HepG2 (cell line): ENCODE measurements around the gene MUC4. TPM values are rescaled to one million over a fixed set of nuclear protein-coding genes. Genes with fewer than 3 reads are reported as not detected.

Experiments used
- ATAC-seq: fragments of 200-7000 bp; cut with Tn5 transposase; 3 replicates; pipeline ENCODE4 v1.9.1; 2020; ENCODE audit warnings: mild to moderate bottlenecking, moderate library complexity
- BruUV-seq: library from RNA; stranded (reverse); fragments of 400-500 nt; replicated peaks from 2 replicates; lab custom pipeline; 2021; lab: Mats Ljungman, UMichigan
- CTCF ChIA-PET: fragments of 300-600 bp; formaldehyde crosslinking; extraction: SDS; loops from one replicate; lab custom pipeline; 2021; ENCODE audit warnings: low total read pairs, inconsistent platforms, low intra/inter-chr PET ratio; lab: Yijun Ruan, JAX
- POLR2A ChIA-PET: fragments of 350-600 bp; sonication (Branson Sonifier 250); formaldehyde crosslinking; loops from one replicate; lab custom pipeline; 2020; ENCODE audit warnings: antibody characterized with exemption, inconsistent platforms; lab: Yijun Ruan, JAX
- DNase-seq: peaks from one replicate; pipeline ENCODE4 v3.0.0-alpha.2; 2015; ENCODE audit warnings: low spot score
- FAIRE-seq: peaks from 3 replicates; lab custom pipeline; 2011; peaks lifted over from hg19 to GRCh38; lab: Jason Lieb, UNC
- H2AFZ ChIP-seq: one replicate; pipeline ENCODE4 v1.6.1; 2011; ENCODE audit warnings: low read length, inconsistent platforms
- H3K27ac ChIP-seq: fragments of 300-600 bp; 3 replicates; pipeline ENCODE4 v1.8.0; 2011; ENCODE audit warnings: mixed run types, mild to moderate bottlenecking, mixed read lengths, low read length, inconsistent platforms; ENCODE audit not compliant: insufficient read depth; ENCODE audit errors: extremely low read length
- H3K27me3 ChIP-seq, 2 experiments: fragments of 200-600 bp in 1 of 2; 2 replicates in 1 of 2; 3 replicates in 1 of 2; pipeline versions ENCODE4 v1.6.0 to v1.8.0; 2011; ENCODE audit warnings: low read length in 2 of 2, mild to moderate bottlenecking in 2 of 2, moderate library complexity in 2 of 2, inconsistent platforms in 1 of 2; ENCODE audit not compliant: insufficient read depth in 2 of 2, control insufficient read depth in 1 of 2
- H3K36me3 ChIP-seq, 2 experiments: fragments of 200-600 bp in 1 of 2; replicated peaks in 1 of 2; 2 replicates in 1 of 2; 3 replicates in 1 of 2; pipeline versions ENCODE4 v1.5.1 to v1.8.0; 2011; ENCODE audit warnings: low read length in 2 of 2, inconsistent platforms in 1 of 2; ENCODE audit not compliant: insufficient read depth in 2 of 2, control insufficient read depth in 1 of 2
- H3K4me1 ChIP-seq: 2 replicates; pipeline ENCODE4 v1.5.1; 2012; ENCODE audit warnings: low read length, inconsistent platforms; ENCODE audit not compliant: insufficient read depth
- H3K4me2 ChIP-seq: 2 replicates; pipeline ENCODE4 v1.6.0; 2011; ENCODE audit warnings: low read depth, low read length, inconsistent platforms
- H3K4me3 ChIP-seq, 3 experiments: fragments of 200-600 bp in 1 of 3; sonication (generic), shearing (Covaris generic) in 1 of 3; replicated peaks in 1 of 3; 2 replicates each; pipeline ENCODE4 v1.5.1; 2011 to 2016; ENCODE audit warnings: low read length in 3 of 3, inconsistent platforms in 2 of 3, low read depth in 2 of 3, mild to moderate bottlenecking in 2 of 3, control low read depth in 1 of 3, mixed read lengths in 1 of 3; ENCODE audit not compliant: insufficient read depth in 1 of 3
- H3K79me2 ChIP-seq: one replicate; pipeline ENCODE4 v1.6.1; 2011; ENCODE audit warnings: low read length, inconsistent platforms; ENCODE audit not compliant: insufficient read depth
- H3K9ac ChIP-seq: 2 replicates; pipeline ENCODE4 v1.6.0; 2011; ENCODE audit warnings: mild to moderate bottlenecking, low read depth, low read length, inconsistent platforms; ENCODE audit not compliant: insufficient read depth
- H3K9me3 ChIP-seq: 2 replicates; pipeline ENCODE4 v1.5.1; 2012; ENCODE audit warnings: mild to moderate bottlenecking, low read length
- H4K20me1 ChIP-seq: 2 replicates; pipeline ENCODE4 v1.6.0; 2011; ENCODE audit warnings: inconsistent platforms, mild to moderate bottlenecking, low read length, moderate library complexity; ENCODE audit not compliant: insufficient read depth
- JDP2 ChIP-seq: sonication (generic); formaldehyde crosslinking; IDR thresholded peaks from 2 replicates; pipeline ENCODE4 v1.8.1; 2022; ENCODE audit warnings: missing genetic modification reagents, borderline replicate concordance
- NFE2L2 ChIP-seq: fragments of 150-350 bp; IDR thresholded peaks from 2 replicates; pipeline ENCODE4 v1.6.1; 2014; ENCODE audit warnings: low read length
- NR2F2 ChIP-seq: IDR thresholded peaks from 2 replicates; pipeline ENCODE4 v1.6.1; 2012; ENCODE audit warnings: low read depth, inconsistent platforms, borderline replicate concordance
- PAF1 ChIP-seq: IDR thresholded peaks from 2 replicates; pipeline ENCODE4 v1.6.1; 2016; ENCODE audit warnings: missing genetic modification reagents, missing compliant biosample characterization
- PAWR ChIP-seq: sonication (generic); formaldehyde crosslinking; IDR thresholded peaks from 2 replicates; pipeline ENCODE4 v1.4.0; 2020; ENCODE audit warnings: missing genetic modification reagents, mild to moderate bottlenecking, borderline replicate concordance
- ZNF367 ChIP-seq: sonication (generic); formaldehyde crosslinking; IDR thresholded peaks from 2 replicates; pipeline ENCODE4 v1.4.0; 2020; ENCODE audit warnings: missing genetic modification reagents, borderline replicate concordance
- ZNF598 ChIP-seq: sonication (generic); formaldehyde crosslinking; IDR thresholded peaks from 2 replicates; pipeline ENCODE4 v1.5.1; 2020; ENCODE audit warnings: mild to moderate bottlenecking, missing genetic modification reagents, borderline replicate concordance
- WGBS: methylation state at CpG from one replicate; pipeline ENCODE4 v1.1.6; 2017; ENCODE audit warnings: low lambda C conversion rate; 5-methylcytosine and 5-hydroxymethylcytosine counted together
- in situ Hi-C: cut with HindIII; loops from 2 replicates; pipeline ENCODE4 v1.10.0; 2017; ENCODE audit warnings: low pct_unique_long_range_greater_than_20kb; ENCODE audit not compliant: extremely low pct_ligation_motif_present
- intact Hi-C: fragments of 100-400 bp; cut with micrococcal nuclease; formaldehyde crosslinking; loops from one replicate; pipeline ENCODE4 v1.10.0; 2022; ENCODE audit not compliant: unreplicated experiment
- polyA plus RNA-seq, 8 experiments: library from polyadenylated mRNA; depleted of rRNA in 3 of 8; stranded (reverse) in 7 of 8; unstranded in 1 of 8; fragments of >200 nt; fragmentation: Illumina TruSeq in 4 of 8; extraction: Trizol in 4 of 8; gene quantifications; 2 replicates each; pipeline versions ENCODE4 v1.2.1 to v1.2.3, GENCODE V29; 2011 to 2016; ENCODE audit warnings: low read depth in 4 of 8, missing spikeins in 1 of 8, mixed read lengths in 1 of 8; ENCODE audit not compliant: insufficient read depth in 1 of 8
- total RNA-seq, 5 experiments: library from RNA; depleted of rRNA; stranded (reverse); fragments of >200 nt; fragmentation: Illumina TruSeq; extraction: Trizol; gene quantifications; 2 replicates each; pipeline ENCODE4 v1.2.3, GENCODE V29; 2016; ENCODE audit warnings: low read depth in 1 of 5
- TF ChIP-seq, protein P1 (sequence below): IDR thresholded peaks from 2 replicates; pipeline ENCODE4 v1.6.1; 2016; ENCODE audit warnings: missing compliant biosample characterization, missing genetic modification reagents, borderline replicate concordance
- TF ChIP-seq, protein P2 (sequence below): sonication (generic); formaldehyde crosslinking; IDR thresholded peaks from 2 replicates; pipeline ENCODE4 v1.4.0; 2020; ENCODE audit warnings: mild to moderate bottlenecking, missing genetic modification reagents
- TF ChIP-seq, protein P3 (sequence below): sonication (generic); formaldehyde crosslinking; conservative IDR thresholded peaks from 2 replicates; pipeline ENCODE4 v1.8.0; 2022; ENCODE audit warnings: low read depth, missing genetic modification reagents
- TF ChIP-seq, protein P4 (sequence below): sonication (generic); formaldehyde crosslinking; IDR thresholded peaks from 2 replicates; pipeline ENCODE4 v1.5.0; 2020; ENCODE audit warnings: mild to moderate bottlenecking, missing genetic modification reagents

The MUC4 gene
- total and polyA plus RNA-seq, 2 of the 13 experiments (the other 11 are each of a cell fraction or from before 2014, with no cell fraction given) = not detected

DNA sequence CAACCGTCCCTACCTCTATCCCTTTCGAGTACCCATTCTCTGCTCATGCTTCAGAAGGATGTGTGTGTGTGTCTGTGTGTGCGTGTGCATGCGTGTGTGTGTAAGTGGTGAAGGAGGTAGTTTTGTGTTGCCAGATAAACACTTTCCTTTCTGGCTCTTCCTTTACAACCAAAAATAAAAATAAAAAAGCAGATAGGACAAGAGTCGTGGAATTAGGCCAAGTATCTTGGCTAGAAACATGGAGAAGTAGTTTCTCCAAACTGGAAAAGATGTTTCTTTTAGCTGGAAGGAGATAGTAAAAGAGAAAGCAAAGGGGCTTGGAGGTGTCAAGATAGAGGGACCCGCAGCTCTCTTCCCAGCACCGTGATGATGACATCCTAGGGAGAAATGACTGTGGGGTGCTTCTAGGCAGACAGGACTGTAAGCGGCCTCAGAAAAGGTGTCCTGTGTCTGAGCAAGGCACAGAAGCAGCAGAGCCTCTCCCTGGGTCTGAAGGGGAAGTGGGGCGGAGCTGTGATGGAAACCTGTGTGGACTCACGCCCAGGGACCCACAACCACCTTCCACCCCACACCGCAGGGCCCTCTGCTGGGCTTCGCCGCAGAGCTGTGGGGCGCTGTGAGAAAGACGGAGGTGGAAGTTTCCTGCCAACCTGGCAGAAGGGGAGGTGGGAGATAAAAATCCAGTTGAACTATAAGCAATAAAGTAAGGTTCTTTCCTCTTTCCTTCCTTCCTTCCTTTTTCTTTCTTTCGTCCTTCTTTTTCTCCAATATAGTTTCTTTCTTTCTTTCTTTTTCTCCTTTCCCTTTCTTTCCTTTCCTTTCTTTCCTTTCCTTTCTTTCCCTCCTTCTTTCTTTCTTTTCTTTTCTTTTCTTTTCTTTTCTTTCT is 55.7 kb downstream of the MUC4 start:
- no peak for FAIRE-seq
- in situ Hi-C loops = no loop called here
- no peak for ATAC-seq
- DNase-seq = no peak
- WGBS = 47% methylated on average over 14 of the region's 16 CpGs
- H3K9ac ChIP-seq = no peak overlapping the region
- no peaks in the 10 kb centered on the region for H3K9me3 ChIP-seq
- H3K79me2 ChIP-seq = no peaks in the 10 kb centered on the region
- TF ChIP-seq ZNF598 (no peak), PAWR (CRISPR knock-in tag) (no peak), NR2F2 (no peak), JDP2 (no peak)
- TF ChIP-seq, protein P1, sequence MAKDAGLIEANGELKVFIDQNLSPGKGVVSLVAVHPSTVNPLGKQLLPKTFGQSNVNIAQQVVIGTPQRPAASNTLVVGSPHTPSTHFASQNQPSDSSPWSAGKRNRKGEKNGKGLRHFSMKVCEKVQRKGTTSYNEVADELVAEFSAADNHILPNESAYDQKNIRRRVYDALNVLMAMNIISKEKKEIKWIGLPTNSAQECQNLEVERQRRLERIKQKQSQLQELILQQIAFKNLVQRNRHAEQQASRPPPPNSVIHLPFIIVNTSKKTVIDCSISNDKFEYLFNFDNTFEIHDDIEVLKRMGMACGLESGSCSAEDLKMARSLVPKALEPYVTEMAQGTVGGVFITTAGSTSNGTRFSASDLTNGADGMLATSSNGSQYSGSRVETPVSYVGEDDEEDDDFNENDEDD (CRISPR knock-in tag) = no peak
- H3K4me3 ChIP-seq = no peak overlapping the region
- H2AFZ ChIP-seq = no peak overlapping the region
- ChIA-PET CTCF (no interaction called here), POLR2A (no interaction called here)
- H3K4me2 ChIP-seq = no peak overlapping the region
- H3K27ac ChIP-seq = no peak overlapping the region
- H3K4me1 ChIP-seq = no peaks in the 10 kb centered on the region
- no TSS peak for BruUV-seq
- H4K20me1 ChIP-seq = no peaks in the 10 kb centered on the region
- no peaks in the 10 kb centered on the region for H3K36me3 ChIP-seq
- intact Hi-C loops = no loop called here
- H3K27me3 ChIP-seq = peaks cover 14 to 58% of the 10 kb centered on the region in 2 experiments; a peak in 4 of 5 replicates

DNA sequence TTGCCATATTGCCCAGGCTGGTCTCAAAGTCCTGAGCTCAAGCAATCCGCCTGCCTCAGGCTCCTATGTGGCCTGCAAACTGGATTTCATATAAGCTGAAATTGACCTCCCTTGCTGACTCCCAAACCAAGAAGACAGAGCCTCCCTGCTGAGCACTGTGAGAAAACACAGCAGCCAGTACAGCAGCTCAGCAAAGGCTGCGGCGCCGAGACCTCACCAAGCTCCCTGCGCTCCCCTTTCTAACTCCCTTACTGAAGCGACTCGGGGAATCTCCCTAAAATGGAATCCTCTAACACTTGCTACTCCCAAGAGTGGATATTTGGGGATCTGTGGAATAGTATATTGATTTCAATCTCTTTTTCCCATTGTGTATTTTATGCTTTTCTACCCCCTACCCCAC is 56.3 kb downstream of the MUC4 start:
- DNase-seq (no peak), ATAC-seq (no peak), FAIRE-seq (no peak)
- H3K4me2 ChIP-seq = no peak overlapping the region
- H3K27ac ChIP-seq = no peak overlapping the region
- no TSS peak for BruUV-seq
- in situ Hi-C loops (no loop called here), intact Hi-C loops (no loop called here)
- peaks cover 10 to 53% of the 10 kb centered on the region in 2 experiments; a peak in 4 of 5 replicates for H3K27me3 ChIP-seq
- no peak overlapping the region for H2AFZ ChIP-seq
- TF ChIP-seq ZNF367 (CRISPR knock-in tag) = no peak
- TF ChIP-seq NFE2L2 = no peak
- no peak for TF ChIP-seq PAF1 (CRISPR knock-in tag)
- TF ChIP-seq, protein P2, sequence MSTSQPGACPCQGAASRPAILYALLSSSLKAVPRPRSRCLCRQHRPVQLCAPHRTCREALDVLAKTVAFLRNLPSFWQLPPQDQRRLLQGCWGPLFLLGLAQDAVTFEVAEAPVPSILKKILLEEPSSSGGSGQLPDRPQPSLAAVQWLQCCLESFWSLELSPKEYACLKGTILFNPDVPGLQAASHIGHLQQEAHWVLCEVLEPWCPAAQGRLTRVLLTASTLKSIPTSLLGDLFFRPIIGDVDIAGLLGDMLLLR (CRISPR knock-in tag) = no peak
- TF ChIP-seq, protein P3, sequence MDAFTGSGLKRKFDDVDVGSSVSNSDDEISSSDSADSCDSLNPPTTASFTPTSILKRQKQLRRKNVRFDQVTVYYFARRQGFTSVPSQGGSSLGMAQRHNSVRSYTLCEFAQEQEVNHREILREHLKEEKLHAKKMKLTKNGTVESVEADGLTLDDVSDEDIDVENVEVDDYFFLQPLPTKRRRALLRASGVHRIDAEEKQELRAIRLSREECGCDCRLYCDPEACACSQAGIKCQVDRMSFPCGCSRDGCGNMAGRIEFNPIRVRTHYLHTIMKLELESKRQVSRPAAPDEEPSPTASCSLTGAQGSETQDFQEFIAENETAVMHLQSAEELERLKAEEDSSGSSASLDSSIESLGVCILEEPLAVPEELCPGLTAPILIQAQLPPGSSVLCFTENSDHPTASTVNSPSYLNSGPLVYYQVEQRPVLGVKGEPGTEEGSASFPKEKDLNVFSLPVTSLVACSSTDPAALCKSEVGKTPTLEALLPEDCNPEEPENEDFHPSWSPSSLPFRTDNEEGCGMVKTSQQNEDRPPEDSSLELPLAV (CRISPR knock-in tag) = no peak
- TF ChIP-seq, protein P4, sequence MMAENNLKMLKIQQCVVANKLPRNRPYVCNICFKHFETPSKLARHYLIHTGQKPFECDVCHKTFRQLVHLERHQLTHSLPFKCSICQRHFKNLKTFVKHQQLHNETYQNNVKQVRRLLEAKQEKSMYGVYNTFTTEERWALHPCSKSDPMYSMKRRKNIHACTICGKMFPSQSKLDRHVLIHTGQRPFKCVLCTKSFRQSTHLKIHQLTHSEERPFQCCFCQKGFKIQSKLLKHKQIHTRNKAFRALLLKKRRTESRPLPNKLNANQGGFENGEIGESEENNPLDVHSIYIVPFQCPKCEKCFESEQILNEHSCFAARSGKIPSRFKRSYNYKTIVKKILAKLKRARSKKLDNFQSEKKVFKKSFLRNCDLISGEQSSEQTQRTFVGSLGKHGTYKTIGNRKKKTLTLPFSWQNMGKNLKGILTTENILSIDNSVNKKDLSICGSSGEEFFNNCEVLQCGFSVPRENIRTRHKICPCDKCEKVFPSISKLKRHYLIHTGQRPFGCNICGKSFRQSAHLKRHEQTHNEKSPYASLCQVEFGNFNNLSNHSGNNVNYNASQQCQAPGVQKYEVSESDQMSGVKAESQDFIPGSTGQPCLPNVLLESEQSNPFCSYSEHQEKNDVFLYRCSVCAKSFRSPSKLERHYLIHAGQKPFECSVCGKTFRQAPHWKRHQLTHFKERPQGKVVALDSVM (CRISPR knock-in tag) = no peak
- ChIA-PET CTCF (no interaction called here), POLR2A (no interaction called here)
- H3K36me3 ChIP-seq = no peaks in the 10 kb centered on the region
- H3K9ac ChIP-seq = no peak overlapping the region
- 83% methylated on average over 6 of the region's 7 CpGs for WGBS
- no peaks in the 10 kb centered on the region for H3K4me1 ChIP-seq
- no peaks in the 10 kb centered on the region for H3K9me3 ChIP-seq
- no peaks in the 10 kb centered on the region for H4K20me1 ChIP-seq
- H3K79me2 ChIP-seq = no peaks in the 10 kb centered on the region
- H3K4me3 ChIP-seq = no peak overlapping the region
